T-helper 17 cell (primary cell): ENCODE results near the gene LPA. TPM values are rescaled to one million over a fixed set of nuclear protein-coding genes. Genes with fewer than 3 reads are reported as not detected.

Experiments used
- ATAC-seq: fragments of 150-1000 bp; cut with Tn5 transposase; 2 replicates; pipeline ENCODE4 v1.10.0; 2021; ENCODE audit warnings: mild to moderate bottlenecking, moderate library complexity
- DNase-seq, 3 donors: peaks; one replicate each; pipeline versions ENCODE4 v3.0.0 to v3.0.0-alpha.2; 2020 to 2021
- H3K9me3 ChIP-seq: one replicate; pipeline ENCODE4 v1.7.0; 2013; ENCODE audit warnings: low read length, mild to moderate bottlenecking; ENCODE audit not compliant: control insufficient read depth, poor library complexity, severe bottlenecking
- H3K27ac Mint-ChIP-seq: one replicate; pipeline ENCODE4 v1.8.0; 2022; ENCODE audit warnings: mild to moderate bottlenecking, moderate library complexity, mixed read lengths
- H3K27me3 Mint-ChIP-seq: one replicate; pipeline ENCODE4 v1.8.0; 2022; ENCODE audit warnings: mixed read lengths
- H3K36me3 Mint-ChIP-seq: one replicate; pipeline ENCODE4 v1.8.0; 2022; ENCODE audit warnings: low read depth, mixed read lengths
- H3K4me1 Mint-ChIP-seq: one replicate; pipeline ENCODE4 v1.8.0; 2022; ENCODE audit warnings: mild to moderate bottlenecking, mixed read lengths
- H3K4me3 Mint-ChIP-seq: one replicate; pipeline ENCODE4 v1.8.0; 2022; ENCODE audit warnings: mild to moderate bottlenecking, moderate library complexity, mixed read lengths
- total RNA-seq, 4 donors: library from RNA in 2 of 4; stranded (reverse) in 2 of 4; gene quantifications; one replicate each; pipeline ENCODE4 v1.2.3 and lab custom pipeline; 2022 to 2026

LPA gene
- total RNA-seq, 2 donors from 2014 or later = not detected

- Mint-ChIP-seq H3K36me3 (peaks cover 24% of the 10 kb centered on the region), H3K4me1 (peaks cover 2% of the 10 kb centered on the region), H3K27me3 (no peaks in the 10 kb centered on the region), H3K27ac (no peak overlapping the region), H3K4me3 (no peak overlapping the region)
- DNase-seq = no peak
- ATAC-seq = no peak
- H3K9me3 ChIP-seq = no peaks in the 10 kb centered on the region
Measured at GRCh38 chr6:160494576-160494975, 169.5 kb downstream of the LPA start.

GRCh38 chr6:160489091-160489490 is 175.0 kb downstream of the LPA start:
- no peaks in the 10 kb centered on the region for H3K9me3 ChIP-seq
- H3K27me3 Mint-ChIP-seq = no peaks in the 10 kb centered on the region
- DNase-seq (no peak), ATAC-seq (no peak)
- H3K4me3 Mint-ChIP-seq = no peak overlapping the region
- peaks cover 4% of the 10 kb centered on the region for H3K4me1 Mint-ChIP-seq
- peaks cover 22% of the 10 kb centered on the region for H3K36me3 Mint-ChIP-seq
- no peak overlapping the region for H3K27ac Mint-ChIP-seq

- ATAC-seq = no peak
- H3K27me3 Mint-ChIP-seq = no peaks in the 10 kb centered on the region
- no peak overlapping the region for H3K27ac Mint-ChIP-seq
- H3K4me1 Mint-ChIP-seq = peaks cover 4% of the 10 kb centered on the region
- H3K36me3 Mint-ChIP-seq = peaks cover 28% of the 10 kb centered on the region
- H3K9me3 ChIP-seq = no peaks in the 10 kb centered on the region
- no peak for DNase-seq
- no peak overlapping the region for H3K4me3 Mint-ChIP-seq
Measured at GRCh38 chr6:160487116-160487515, 177.0 kb downstream of the LPA start.

Other genes with a start within 250 kb of the LPA start
- gene PLG, start 38.0 kb upstream of the LPA start, total RNA-seq = not detected